Measurements from ENCODE around the gene SRSF12.

The SRSF12 gene

DNA sequence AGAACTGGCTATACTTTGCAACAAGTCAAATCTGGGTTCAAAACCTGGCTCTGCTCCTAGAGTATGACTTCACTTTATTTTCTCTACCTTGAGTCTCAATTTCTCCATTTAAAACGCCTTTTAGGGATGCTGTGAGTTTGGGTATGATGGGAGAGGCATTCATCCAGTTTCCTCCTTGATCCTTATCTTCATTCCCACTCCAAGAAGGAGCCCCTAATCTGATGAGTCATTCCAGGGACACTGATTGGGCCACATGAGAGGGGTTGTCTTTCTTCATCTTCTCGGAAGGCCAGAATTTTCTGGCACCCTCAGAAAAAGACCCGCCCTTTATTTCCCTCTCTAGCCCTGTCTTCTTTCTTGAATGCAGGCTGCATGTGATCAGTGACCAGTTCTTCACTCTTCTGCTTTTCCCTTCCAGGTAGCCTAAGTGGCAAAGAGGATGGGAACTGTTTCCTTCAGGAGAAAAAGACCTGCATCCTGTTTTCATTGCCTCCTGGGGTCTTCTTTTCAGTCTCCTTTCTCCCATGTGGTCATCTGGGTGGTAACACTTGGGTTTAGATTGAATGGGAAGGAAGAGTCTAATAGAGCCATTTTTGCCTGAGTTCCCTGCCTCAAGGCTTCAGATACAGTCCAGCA, 69.5 kb downstream of the SRSF12 start:
- H3K9ac ChIP-seq (ENCODE audit: low read depth, low read length, poor library complexity, severe bottlenecking) = no peak overlapping the region
- H3K4me3 ChIP-seq (ENCODE audit: low read length, poor library complexity, severe bottlenecking) = no peak overlapping the region
- no peaks in the 10 kb centered on the region for H3F3A ChIP-seq (ENCODE audit: low read depth)
- no peaks in the 10 kb centered on the region for H3K9me3 ChIP-seq (ENCODE audit: insufficient read depth, low read depth, low read length)
- no peaks in the 10 kb centered on the region for H4K20me1 ChIP-seq (ENCODE audit: insufficient read depth, low read length, poor library complexity, severe bottlenecking)
- H3K27me3 ChIP-seq (ENCODE audit: insufficient read depth, low read length, poor library complexity, severe bottlenecking) = no peaks in the 10 kb centered on the region
- no peaks in the 10 kb centered on the region for H3K79me2 ChIP-seq (ENCODE audit: insufficient read depth, low read length)
- no peak overlapping the region for H2AFZ ChIP-seq (ENCODE audit: low read length)
- no peak overlapping the region for H3K4me2 ChIP-seq (ENCODE audit: low read depth, low read length, poor library complexity, severe bottlenecking)
- peaks cover 8% of the 10 kb centered on the region for H3K4me1 ChIP-seq (ENCODE audit: insufficient read depth, low read length, poor library complexity, severe bottlenecking)
- H3K9me2 ChIP-seq (replicated peaks; ENCODE audit: low read depth, low read length) = no peaks in the 10 kb centered on the region
- H3K36me3 ChIP-seq (ENCODE audit: insufficient read depth, low read length) = no peaks in the 10 kb centered on the region
- no peak for TF ChIP-seq EZH2phosphoT487 (IDR thresholded peaks at IDR 0.05; ENCODE audit: borderline replicate concordance)

DNA sequence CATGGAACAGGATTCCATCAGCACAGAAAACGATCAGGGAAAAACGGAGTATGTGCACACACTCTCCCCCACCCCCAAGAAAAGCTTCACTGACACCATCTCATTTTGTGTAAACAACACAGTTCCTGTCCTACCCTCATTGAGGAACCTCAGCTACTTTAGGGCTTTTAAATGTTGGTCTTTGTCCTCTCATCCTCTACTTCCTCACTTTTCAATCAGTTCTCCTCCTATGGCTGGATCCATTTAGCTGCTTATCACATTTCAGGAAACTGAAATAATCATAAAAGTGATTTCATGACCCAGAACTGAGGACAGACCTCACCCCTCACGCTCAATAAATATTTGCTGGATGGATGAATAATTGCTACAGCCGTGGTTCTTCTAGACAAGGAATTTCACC, 70.4 kb downstream of the SRSF12 start:
- Histone ChIP-seq H3K4me2 (ENCODE audit: low read depth, low read length, poor library complexity, severe bottlenecking) (no peak overlapping the region), H2AFZ (ENCODE audit: low read length) (no peak overlapping the region), H4K20me1 (ENCODE audit: insufficient read depth, low read length, poor library complexity, severe bottlenecking) (no peaks in the 10 kb centered on the region), H3K9me3 (ENCODE audit: insufficient read depth, low read depth, low read length) (no peaks in the 10 kb centered on the region), H3K36me3 (ENCODE audit: insufficient read depth, low read length) (no peaks in the 10 kb centered on the region), H3K27me3 (ENCODE audit: insufficient read depth, low read length, poor library complexity, severe bottlenecking) (no peaks in the 10 kb centered on the region), H3K4me3 (ENCODE audit: low read length, poor library complexity, severe bottlenecking) (no peak overlapping the region), H3K79me2 (ENCODE audit: insufficient read depth, low read length) (no peaks in the 10 kb centered on the region), H3K4me1 (ENCODE audit: insufficient read depth, low read length, poor library complexity, severe bottlenecking) (peaks cover 8% of the 10 kb centered on the region), H3K9ac (ENCODE audit: low read depth, low read length, poor library complexity, severe bottlenecking) (no peak overlapping the region), H3K9me2 (replicated peaks; ENCODE audit: low read depth, low read length) (no peaks in the 10 kb centered on the region), H3F3A (ENCODE audit: low read depth) (no peaks in the 10 kb centered on the region)
- TF ChIP-seq, protein P1, sequence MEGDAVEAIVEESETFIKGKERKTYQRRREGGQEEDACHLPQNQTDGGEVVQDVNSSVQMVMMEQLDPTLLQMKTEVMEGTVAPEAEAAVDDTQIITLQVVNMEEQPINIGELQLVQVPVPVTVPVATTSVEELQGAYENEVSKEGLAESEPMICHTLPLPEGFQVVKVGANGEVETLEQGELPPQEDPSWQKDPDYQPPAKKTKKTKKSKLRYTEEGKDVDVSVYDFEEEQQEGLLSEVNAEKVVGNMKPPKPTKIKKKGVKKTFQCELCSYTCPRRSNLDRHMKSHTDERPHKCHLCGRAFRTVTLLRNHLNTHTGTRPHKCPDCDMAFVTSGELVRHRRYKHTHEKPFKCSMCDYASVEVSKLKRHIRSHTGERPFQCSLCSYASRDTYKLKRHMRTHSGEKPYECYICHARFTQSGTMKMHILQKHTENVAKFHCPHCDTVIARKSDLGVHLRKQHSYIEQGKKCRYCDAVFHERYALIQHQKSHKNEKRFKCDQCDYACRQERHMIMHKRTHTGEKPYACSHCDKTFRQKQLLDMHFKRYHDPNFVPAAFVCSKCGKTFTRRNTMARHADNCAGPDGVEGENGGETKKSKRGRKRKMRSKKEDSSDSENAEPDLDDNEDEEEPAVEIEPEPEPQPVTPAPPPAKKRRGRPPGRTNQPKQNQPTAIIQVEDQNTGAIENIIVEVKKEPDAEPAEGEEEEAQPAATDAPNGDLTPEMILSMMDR (conservative IDR thresholded peaks at IDR 0.05; ENCODE audit: low read length) = no peak
- TF ChIP-seq EZH2phosphoT487 (IDR thresholded peaks at IDR 0.05; ENCODE audit: borderline replicate concordance) = no peak
